Measurements from ENCODE around the gene TK1. TPM values are rescaled to one million over a fixed set of nuclear protein-coding genes. Genes with fewer than 3 reads are reported as not detected.

TK1 gene
- total RNA-seq, 1 experiment from 2014 or later, result 153 TPM

- peaks cover 2% of the 10 kb centered on the region; the same call in 1 of the 2 replicates for H3K36me3 ChIP-seq (ENCODE audit: control insufficient read depth, insufficient read depth, low read length)
- intact Hi-C loops (cut with micrococcal nuclease; ENCODE audit: unreplicated experiment), result no loop called here
Observed at GRCh38 chr17:78132767-78133178, 54.1 kb downstream of the TK1 start.

GRCh38 chr17:78132084-78132676 lies 54.7 kb downstream of the TK1 start:
- DNase-seq (ENCODE audit: low read depth, low spot score) (no peak), ATAC-seq (no peak)
- Histone ChIP-seq H3K27ac (ENCODE audit: low read length) (no peak overlapping the region), H3K27me3 (ENCODE audit: control insufficient read depth, insufficient read depth, low read length) (no peaks in the 10 kb centered on the region), H3K36me3 (ENCODE audit: control insufficient read depth, insufficient read depth, low read length) (peaks cover 2% of the 10 kb centered on the region; the same call in 1 of the 2 replicates), H3K4me1 (ENCODE audit: control insufficient read depth, insufficient read depth, low read length) (peaks cover 23% of the 10 kb centered on the region), H3K4me3 (ENCODE audit: low read depth in 2 of 2, low read length in 2 of 2) (no peak overlapping the region), H3K9me3 (ENCODE audit: control insufficient read depth, insufficient read depth, low read depth, low read length) (no peaks in the 10 kb centered on the region)
- CTCF ChIA-PET, result interaction anchor here (0.6 kb wide), 1 partner anchor 117 kb away, joined by 4 read pairs; no protein-coding TSS in a partner anchor
- POLR2A ChIA-PET, result no interaction called here
- in situ Hi-C loops (cut with HindIII; ENCODE audit: low pct_unique_long_range_greater_than_20kb, low sequenced_read_pairs) (no loop called here), intact Hi-C loops (cut with micrococcal nuclease; ENCODE audit: unreplicated experiment) (no loop called here)
- BruUV-seq (replicated peaks), result no TSS peak
- no peak for TF ChIP-seq CTCF (IDR thresholded peaks at IDR 0.05)

More at GRCh38 chr17:78132767-78133178, 54.1 kb downstream of the TK1 start:
- Histone ChIP-seq H3K27me3 (ENCODE audit: control insufficient read depth, insufficient read depth, low read length) (no peaks in the 10 kb centered on the region), H3K4me1 (ENCODE audit: control insufficient read depth, insufficient read depth, low read length) (peaks cover 17% of the 10 kb centered on the region), H3K27ac (ENCODE audit: low read length) (no peak overlapping the region), H3K4me3 (ENCODE audit: low read depth in 2 of 2, low read length in 2 of 2) (no peak overlapping the region), H3K9me3 (ENCODE audit: control insufficient read depth, insufficient read depth, low read depth, low read length) (no peaks in the 10 kb centered on the region)
- ChIA-PET POLR2A (no interaction called here), CTCF (no interaction called here)
- no TSS peak for BruUV-seq (replicated peaks)
- TF ChIP-seq TCF7L2 (IDR thresholded peaks at IDR 0.05; ENCODE audit: low read depth, low read length) (no peak), POLR2AphosphoS5 (IDR thresholded peaks at IDR 0.05; ENCODE audit: low read depth, low read length) (no peak), SIN3A (IDR thresholded peaks at IDR 0.05; ENCODE audit: borderline replicate concordance, insufficient read depth, low read depth, low read length) (no peak), REST (IDR thresholded peaks at IDR 0.05; ENCODE audit: insufficient read depth in 1 of 2, low read depth in 2 of 2, low read length in 1 of 2) (no peak), CTCF (IDR thresholded peaks at IDR 0.05) (no peak)
- DNase-seq (ENCODE audit: low read depth, low spot score) (no peak), ATAC-seq (no peak)
- in situ Hi-C loops (cut with HindIII; ENCODE audit: low pct_unique_long_range_greater_than_20kb, low sequenced_read_pairs), result no loop called here
